ENCODE results near the gene UPK1B. TPM values are rescaled to one million over a fixed set of nuclear protein-coding genes. Genes with fewer than 3 reads are reported as not detected.

The UPK1B gene
- total RNA-seq, 1 experiment from 2014 or later: 1.0 TPM

DNA sequence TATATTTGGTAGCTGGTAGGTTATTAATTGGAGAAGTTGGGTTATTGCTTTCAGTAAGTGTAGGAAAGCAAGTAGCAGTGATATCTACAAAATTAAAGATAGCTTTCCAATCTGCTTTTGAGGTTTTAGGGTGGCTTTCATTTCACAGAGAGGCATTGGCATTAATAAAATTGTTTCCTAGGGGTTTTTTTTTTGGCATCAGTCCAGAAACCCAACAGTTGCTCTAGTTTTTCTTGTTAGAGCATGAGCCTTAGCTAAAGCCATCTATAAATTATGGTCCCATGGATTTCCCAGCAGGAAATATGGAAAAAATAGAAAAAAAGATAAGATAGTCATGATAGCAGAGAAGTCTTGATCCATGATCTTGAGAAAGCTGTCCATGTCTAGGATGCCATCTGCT, 70.3 kb downstream of the UPK1B start:
- Mint-ChIP-seq H3K27me3 (ENCODE audit: low read depth) (no peaks in the 10 kb centered on the region; the same call in 1 of the 2 replicates), H3K4me3 (no peak overlapping the region), H3K36me3 (ENCODE audit: insufficient read depth in 1 of 3, low read depth in 3 of 3) (peaks cover 0 to 23% (median 7%) of the 10 kb centered on the region in 3 experiments; a peak in 4 of 7 replicates), H3K9me3 (peaks cover 18 to 19% of the 10 kb centered on the region in 2 experiments), H3K27ac (no peak overlapping the region), H3K4me1 (peaks cover 28 to 33% of the 10 kb centered on the region in 2 experiments)
- Histone ChIP-seq H3T11ph (ENCODE audit: low read length) (no peak overlapping the region), H3K79me1 (ENCODE audit: insufficient read depth, low read depth, low read length, poor library complexity, severe bottlenecking) (no peaks in the 10 kb centered on the region), H4K91ac (ENCODE audit: insufficient read length, low read depth, low read length) (no peak overlapping the region), H3K9me3 (ENCODE audit: control insufficient read depth, low read depth, low read length) (no peaks in the 10 kb centered on the region), H3K4me2 (ENCODE audit: insufficient read depth, insufficient read length, low read length) (no peak overlapping the region), H3K4ac (ENCODE audit: low read depth, low read length) (no peak overlapping the region), H4K8ac (replicated peaks; ENCODE audit: insufficient read length, low read depth, low read length) (no peak overlapping the region), H3K14ac (ENCODE audit: insufficient read depth, low read length) (no peak overlapping the region), H3K4me1 (ENCODE audit: insufficient read depth, low read length) (no peaks in the 10 kb centered on the region), H4K20me1 (ENCODE audit: control insufficient read depth, insufficient read depth, insufficient read length) (no peaks in the 10 kb centered on the region), H2BK15ac (ENCODE audit: low read depth, low read length) (no peak overlapping the region), H3K23me2 (ENCODE audit: insufficient read length, low read depth, low read length, poor library complexity, severe bottlenecking) (peaks cover 8% of the 10 kb centered on the region), H3K79me2 (ENCODE audit: insufficient read depth, low read length) (peaks cover 13% of the 10 kb centered on the region; the same call in 1 of the 2 replicates), H2BK12ac (ENCODE audit: insufficient read length, low read depth, low read length) (no peak overlapping the region), H2BK20ac (ENCODE audit: low read depth, low read length, poor library complexity, severe bottlenecking) (no peak overlapping the region), H3K56ac (ENCODE audit: insufficient read length, low read depth, low read length) (no peak overlapping the region), H3K9ac (ENCODE audit: extremely low read depth, insufficient read length, low read length) (no peak overlapping the region), H2BK120ac (ENCODE audit: low read depth, low read length, poor library complexity, severe bottlenecking) (no peak overlapping the region), H2AK5ac (ENCODE audit: insufficient read length, low read length) (no peak overlapping the region), H3K27me3 (ENCODE audit: insufficient read depth, low read length) (no peaks in the 10 kb centered on the region), H3K27ac (ENCODE audit: insufficient read length, low read depth, low read length) (no peak overlapping the region), H2BK5ac (ENCODE audit: insufficient read length, low read length) (no peak overlapping the region), H2AFZ (ENCODE audit: low read length) (no peak overlapping the region), H3K23ac (ENCODE audit: insufficient read length, low read depth, low read length) (no peak overlapping the region), H3K18ac (ENCODE audit: insufficient read length, low read depth, low read length) (no peak overlapping the region), H4K5ac (ENCODE audit: insufficient read length, low read depth, low read length) (no peak overlapping the region)
- DNase-seq: no peak
- TF ChIP-seq, protein P1, sequence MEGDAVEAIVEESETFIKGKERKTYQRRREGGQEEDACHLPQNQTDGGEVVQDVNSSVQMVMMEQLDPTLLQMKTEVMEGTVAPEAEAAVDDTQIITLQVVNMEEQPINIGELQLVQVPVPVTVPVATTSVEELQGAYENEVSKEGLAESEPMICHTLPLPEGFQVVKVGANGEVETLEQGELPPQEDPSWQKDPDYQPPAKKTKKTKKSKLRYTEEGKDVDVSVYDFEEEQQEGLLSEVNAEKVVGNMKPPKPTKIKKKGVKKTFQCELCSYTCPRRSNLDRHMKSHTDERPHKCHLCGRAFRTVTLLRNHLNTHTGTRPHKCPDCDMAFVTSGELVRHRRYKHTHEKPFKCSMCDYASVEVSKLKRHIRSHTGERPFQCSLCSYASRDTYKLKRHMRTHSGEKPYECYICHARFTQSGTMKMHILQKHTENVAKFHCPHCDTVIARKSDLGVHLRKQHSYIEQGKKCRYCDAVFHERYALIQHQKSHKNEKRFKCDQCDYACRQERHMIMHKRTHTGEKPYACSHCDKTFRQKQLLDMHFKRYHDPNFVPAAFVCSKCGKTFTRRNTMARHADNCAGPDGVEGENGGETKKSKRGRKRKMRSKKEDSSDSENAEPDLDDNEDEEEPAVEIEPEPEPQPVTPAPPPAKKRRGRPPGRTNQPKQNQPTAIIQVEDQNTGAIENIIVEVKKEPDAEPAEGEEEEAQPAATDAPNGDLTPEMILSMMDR (conservative IDR thresholded peaks at IDR 0.05): no peak
